Measurements from ENCODE around the gene PPARG. TPM values are rescaled to one million over a fixed set of nuclear protein-coding genes. Genes with fewer than 3 reads are reported as not detected.

The PPARG gene
- total RNA-seq, 3 donors from 2014 or later = 61.6 to 173 (median 98.8) TPM

GRCh38 chr3:12369029-12369428 is 80.2 kb downstream of the PPARG start:
- ATAC-seq = no peak
- no peak for DNase-seq
- H3K36me3 ChIP-seq (ENCODE audit: low read depth) = no peaks in the 10 kb centered on the region
- TF ChIP-seq, protein P1, sequence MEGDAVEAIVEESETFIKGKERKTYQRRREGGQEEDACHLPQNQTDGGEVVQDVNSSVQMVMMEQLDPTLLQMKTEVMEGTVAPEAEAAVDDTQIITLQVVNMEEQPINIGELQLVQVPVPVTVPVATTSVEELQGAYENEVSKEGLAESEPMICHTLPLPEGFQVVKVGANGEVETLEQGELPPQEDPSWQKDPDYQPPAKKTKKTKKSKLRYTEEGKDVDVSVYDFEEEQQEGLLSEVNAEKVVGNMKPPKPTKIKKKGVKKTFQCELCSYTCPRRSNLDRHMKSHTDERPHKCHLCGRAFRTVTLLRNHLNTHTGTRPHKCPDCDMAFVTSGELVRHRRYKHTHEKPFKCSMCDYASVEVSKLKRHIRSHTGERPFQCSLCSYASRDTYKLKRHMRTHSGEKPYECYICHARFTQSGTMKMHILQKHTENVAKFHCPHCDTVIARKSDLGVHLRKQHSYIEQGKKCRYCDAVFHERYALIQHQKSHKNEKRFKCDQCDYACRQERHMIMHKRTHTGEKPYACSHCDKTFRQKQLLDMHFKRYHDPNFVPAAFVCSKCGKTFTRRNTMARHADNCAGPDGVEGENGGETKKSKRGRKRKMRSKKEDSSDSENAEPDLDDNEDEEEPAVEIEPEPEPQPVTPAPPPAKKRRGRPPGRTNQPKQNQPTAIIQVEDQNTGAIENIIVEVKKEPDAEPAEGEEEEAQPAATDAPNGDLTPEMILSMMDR (IDR thresholded peaks at IDR 0.05) = no peak
- intact Hi-C loops (cut with DNase I, micrococcal nuclease) = no loop called here
- H3K4me3 ChIP-seq = no peak overlapping the region
- H3K9me3 ChIP-seq = no peaks in the 10 kb centered on the region
- peaks cover 23% of the 10 kb centered on the region for H3K4me1 ChIP-seq (ENCODE audit: low read depth)

GRCh38 chr3:12369598-12369997 is 80.7 kb downstream of the PPARG start:
- Histone ChIP-seq H3K9me3 (no peaks in the 10 kb centered on the region), H3K4me3 (no peak overlapping the region), H3K4me1 (ENCODE audit: low read depth) (peaks cover 23% of the 10 kb centered on the region), H3K36me3 (ENCODE audit: low read depth) (no peaks in the 10 kb centered on the region)
- TF ChIP-seq, protein P1 (IDR thresholded peaks at IDR 0.05) = no peak
- intact Hi-C loops (cut with DNase I, micrococcal nuclease) = no loop called here
- DNase-seq (no peak), ATAC-seq (peak; percentile 24)

DNA sequence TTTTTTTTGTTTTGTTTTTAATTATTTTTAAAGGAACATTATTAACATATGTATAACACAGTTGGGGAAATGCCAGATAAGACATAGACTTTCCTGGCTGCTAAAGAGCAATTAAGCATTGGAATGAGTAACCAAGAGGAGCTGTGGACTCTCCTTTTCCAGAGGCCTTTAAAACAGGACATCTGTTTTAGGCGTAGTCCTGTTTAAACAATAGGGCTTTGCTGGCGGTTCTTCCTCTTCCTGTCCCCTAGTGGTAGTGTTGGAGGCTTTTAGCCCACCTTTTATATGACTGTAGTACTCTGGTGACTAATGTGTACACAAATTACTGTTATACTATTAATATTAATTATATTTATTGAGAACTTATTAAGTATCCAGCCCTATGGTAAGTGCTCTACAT is 81.9 kb downstream of the PPARG start:
- Histone ChIP-seq H3K4me3 (no peak overlapping the region), H3K9me3 (no peaks in the 10 kb centered on the region), H3K4me1 (ENCODE audit: low read depth) (peaks cover 23% of the 10 kb centered on the region), H3K36me3 (ENCODE audit: low read depth) (no peaks in the 10 kb centered on the region)
- TF ChIP-seq, protein P1 (IDR thresholded peaks at IDR 0.05) = peak; percentile 32
- peak; percentile 98 for ATAC-seq
- DNase-seq = peak in 1 of 3 donors; percentile 51
- intact Hi-C loops (cut with DNase I, micrococcal nuclease) = no loop called here

DNA sequence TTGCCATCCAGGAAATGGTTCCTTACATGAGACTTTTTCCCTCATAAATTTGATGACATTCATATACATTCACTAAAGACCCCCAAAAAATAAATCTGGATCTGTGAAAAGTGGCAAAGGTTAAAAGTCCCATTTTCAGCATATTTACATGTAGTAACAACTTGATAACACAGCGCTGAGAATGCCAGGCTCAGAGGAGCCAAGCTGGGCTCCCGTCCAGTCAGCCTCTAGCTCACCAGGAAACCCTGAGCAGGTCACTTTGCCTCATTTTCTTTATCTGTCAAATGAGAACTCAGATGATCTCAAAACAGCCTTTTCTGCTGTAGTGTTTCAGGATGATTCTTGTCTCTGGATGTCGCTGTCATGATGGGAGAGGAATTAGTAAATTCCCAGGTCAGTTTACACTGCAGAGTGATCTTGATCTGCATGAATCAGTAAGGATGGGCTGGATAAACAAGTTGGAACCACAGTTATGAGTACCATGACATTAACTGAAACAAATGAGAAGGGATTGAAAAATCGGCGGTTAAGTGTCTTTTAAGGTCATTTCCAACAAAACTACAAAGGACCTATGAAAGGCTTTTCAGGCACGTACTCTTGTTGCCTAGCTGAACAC is 82.8 kb downstream of the PPARG start:
- no peak overlapping the region for H3K4me3 ChIP-seq
- TF ChIP-seq, protein P1 (IDR thresholded peaks at IDR 0.05) = no peak
- ATAC-seq = peak; percentile 33
- H3K36me3 ChIP-seq (ENCODE audit: low read depth) = no peaks in the 10 kb centered on the region
- H3K4me1 ChIP-seq (ENCODE audit: low read depth) = peaks cover 23% of the 10 kb centered on the region
- H3K9me3 ChIP-seq = no peaks in the 10 kb centered on the region
- intact Hi-C loops (cut with DNase I, micrococcal nuclease) = no loop called here
- DNase-seq = no peak

DNA sequence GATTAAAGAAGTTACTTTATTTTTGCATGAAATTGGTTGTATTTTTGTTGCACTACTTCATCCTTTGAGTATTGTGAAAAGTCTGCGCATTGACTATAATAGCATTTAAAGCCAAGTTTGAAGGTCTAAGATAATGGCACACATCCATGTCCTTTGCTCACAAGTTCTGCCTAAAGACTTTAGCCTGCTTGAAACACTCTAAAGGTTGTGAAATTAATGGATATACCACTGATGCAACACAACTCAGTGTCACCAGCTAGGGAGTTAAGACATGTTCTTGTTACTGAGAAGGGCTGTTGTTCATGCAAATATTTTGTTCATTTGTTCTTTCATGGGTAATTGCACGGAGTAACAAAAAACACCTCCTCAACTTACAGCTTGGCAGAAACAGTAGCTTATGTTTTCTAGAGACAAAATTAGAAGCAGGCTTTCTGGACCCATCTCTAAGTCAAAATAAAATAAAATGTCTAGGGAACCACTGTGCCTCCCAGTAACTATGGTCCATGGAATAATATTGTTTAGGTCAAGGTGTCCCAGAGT is 83.9 kb downstream of the PPARG start:
- no peak for ATAC-seq
- H3K9me3 ChIP-seq = no peaks in the 10 kb centered on the region
- H3K36me3 ChIP-seq (ENCODE audit: low read depth) = no peaks in the 10 kb centered on the region
- DNase-seq = no peak
- TF ChIP-seq, protein P1 (IDR thresholded peaks at IDR 0.05) = no peak
- H3K4me3 ChIP-seq = no peak overlapping the region
- intact Hi-C loops (cut with DNase I, micrococcal nuclease) = no loop called here
- H3K4me1 ChIP-seq (ENCODE audit: low read depth) = peaks cover 23% of the 10 kb centered on the region

Data from mucosa of descending colon (tissue), 3 donors.